ENCODE results near the gene CHPF2. TPM values are rescaled to one million over a fixed set of nuclear protein-coding genes. Genes with fewer than 3 reads are reported as not detected.

Gene CHPF2
- total and polyA plus RNA-seq, 2 of the 13 experiments (the other 11 are each of a cell fraction or from before 2014, with no cell fraction given), result 15.4 to 21.5 TPM

- H3K27me3 ChIP-seq (ENCODE audit: control insufficient read depth in 1 of 2, insufficient read depth in 2 of 2, low read length in 2 of 2), result no peaks in the 10 kb centered on the region
- FAIRE-seq (no peak), DNase-seq (ENCODE audit: low spot score) (no peak), ATAC-seq (no peak)
- in situ Hi-C loops (cut with HindIII; ENCODE audit: extremely low pct_ligation_motif_present, low pct_unique_long_range_greater_than_20kb), result no loop called here
- intact Hi-C loops (cut with micrococcal nuclease; ENCODE audit: unreplicated experiment), result no loop called here
- ChIA-PET POLR2A (no interaction called here), CTCF (ENCODE audit: low intra/inter-chr PET ratio, low total read pairs) (no interaction called here)
- no peak overlapping the region for H3K4me2 ChIP-seq (ENCODE audit: low read depth, low read length)
- H3K79me2 ChIP-seq (ENCODE audit: insufficient read depth, low read length), result no peaks in the 10 kb centered on the region
- TF ChIP-seq IKZF1 (IDR thresholded peaks at IDR 0.05) (no peak), FUBP1 (CRISPR knock-in tag; IDR thresholded peaks at IDR 0.05; ENCODE audit: borderline replicate concordance) (no peak), MLLT10 (CRISPR knock-in tag; IDR thresholded peaks at IDR 0.05) (no peak), RBM22 (optimal IDR thresholded peaks at IDR 0.05; ENCODE audit: low read length) (no peak), FOXP4 (CRISPR knock-in tag; IDR thresholded peaks at IDR 0.05) (no peak), NFKBIZ (CRISPR knock-in tag; IDR thresholded peaks at IDR 0.05) (no peak), ZNF678 (CRISPR knock-in tag; IDR thresholded peaks at IDR 0.05) (no peak), HOXA9 (CRISPR knock-in tag; IDR thresholded peaks at IDR 0.05; ENCODE audit: borderline replicate concordance) (no peak), SP5 (CRISPR knock-in tag; IDR thresholded peaks at IDR 0.05; ENCODE audit: borderline replicate concordance, low read depth) (no peak), SOX13 (IDR thresholded peaks at IDR 0.05) (no peak), SOX13 (CRISPR knock-in tag; conservative IDR thresholded peaks at IDR 0.05 in 1 of 2, IDR thresholded peaks at IDR 0.05 in 1 of 2) (no peak), DNMT1 (CRISPR knock-in tag; IDR thresholded peaks at IDR 0.05) (no peak)
- no peaks in the 10 kb centered on the region for H3K9me3 ChIP-seq (ENCODE audit: low read length)
- H3K4me1 ChIP-seq (ENCODE audit: insufficient read depth, low read length), result no peaks in the 10 kb centered on the region
- peaks cover 23 to 63% of the 10 kb centered on the region in 2 experiments; a peak in 4 of 5 replicates for H3K36me3 ChIP-seq (replicated peaks in 1 of 2; ENCODE audit: control insufficient read depth in 1 of 2, insufficient read depth in 2 of 2, low read length in 2 of 2)
- H3K4me3 ChIP-seq (replicated peaks in 1 of 3; ENCODE audit: insufficient read depth in 1 of 3, low read depth in 2 of 3, low read length in 3 of 3), result no peak overlapping the region
- H4K20me1 ChIP-seq (ENCODE audit: insufficient read depth, low read length), result no peaks in the 10 kb centered on the region
- BruUV-seq (replicated peaks), result no TSS peak
- H3K9ac ChIP-seq (ENCODE audit: insufficient read depth, low read depth, low read length), result no peak overlapping the region
- no peak overlapping the region for H2AFZ ChIP-seq (ENCODE audit: low read length)
- WGBS (ENCODE audit: low lambda C conversion rate), result 100% methylated on average over 5 of the region's 5 CpGs
- H3K27ac ChIP-seq (ENCODE audit: extremely low read length, insufficient read depth, low read length), result no peak overlapping the region
Observed at GRCh38 chr7:151215396-151215795, 16.9 kb upstream of the CHPF2 start.

Measured in HepG2 (cell line).